K562 (cell line): ENCODE data around the gene C10orf90. TPM values are rescaled to one million over a fixed set of nuclear protein-coding genes. Genes with fewer than 3 reads are reported as not detected.

Experiments used
- ATAC-seq: fragments of 200-7000 bp; cut with Tn5 transposase; 3 replicates; pipeline ENCODE4 v1.9.1; 2020; ENCODE audit warnings: moderate library complexity
- BruUV-seq: library from RNA; stranded (reverse); fragments of 400-500 nt; replicated peaks from 2 replicates; lab custom pipeline; 2021; lab: Mats Ljungman, UMichigan
- CTCF ChIA-PET: fragments of 300-600 bp; formaldehyde crosslinking; extraction: SDS; loops from one replicate; lab custom pipeline; 2021; ENCODE audit warnings: low intra/inter-chr PET ratio; lab: Yijun Ruan, JAX
- POLR2A ChIA-PET: fragments of 300-600, 350-650 bp; sonication (Branson Sonifier 250); formaldehyde crosslinking; extraction: SDS; loops from one replicate; lab custom pipeline; 2021; ENCODE audit warnings: antibody characterized with exemption, inconsistent platforms; lab: Yijun Ruan, JAX
- DNase-seq, 4 experiments: peaks; one replicate each; pipeline versions ENCODE4 v3.0.0 to v3.0.0-alpha.2; 2011 to 2018; ENCODE audit warnings: low spot score in 3 of 4, mixed read lengths in 3 of 4; ENCODE audit errors: extremely low read depth in 1 of 4
- FAIRE-seq: peaks from 2 replicates; lab custom pipeline; 2011; peaks lifted over from hg19 to GRCh38; lab: Jason Lieb, UNC
- H2AFZ ChIP-seq: 2 replicates; pipeline ENCODE4 v1.6.0; 2011; ENCODE audit warnings: low read depth, low read length, control low read depth, inconsistent platforms
- H3K27ac ChIP-seq: fragments of 200-600 bp; 3 replicates; pipeline ENCODE4 v1.8.0; 2011; ENCODE audit warnings: low read depth, mild to moderate bottlenecking, control low read depth, inconsistent platforms, low read length, moderate library complexity, mixed read lengths; ENCODE audit errors: extremely low read depth
- H3K27me3 ChIP-seq, 2 experiments: fragments of 300-600 bp in 1 of 2; 2 replicates in 1 of 2; 3 replicates in 1 of 2; pipeline versions ENCODE4 v1.6.0 to v1.8.0; 2011; ENCODE audit warnings: inconsistent platforms in 2 of 2, low read length in 2 of 2, mild to moderate bottlenecking in 1 of 2, mixed read lengths in 1 of 2, moderate library complexity in 1 of 2; ENCODE audit not compliant: control insufficient read depth in 2 of 2, insufficient read depth in 2 of 2
- H3K36me3 ChIP-seq: fragments of 300-600 bp; 3 replicates; pipeline ENCODE4 v1.8.0; 2011; ENCODE audit warnings: mild to moderate bottlenecking, low read length, inconsistent platforms; ENCODE audit not compliant: control insufficient read depth, insufficient read depth
- H3K4me1 ChIP-seq, 2 experiments: fragments of 200-600 bp in 1 of 2; replicated peaks in 1 of 2; 2 replicates in 1 of 2; 3 replicates in 1 of 2; pipeline versions ENCODE4 v1.5.1 to v1.8.0; 2011; ENCODE audit warnings: inconsistent platforms in 2 of 2, low read length in 2 of 2, mild to moderate bottlenecking in 1 of 2, mixed read lengths in 1 of 2, moderate library complexity in 1 of 2; ENCODE audit not compliant: control insufficient read depth in 2 of 2, insufficient read depth in 2 of 2
- H3K4me2 ChIP-seq: 2 replicates; pipeline ENCODE4 v1.6.1; 2011; ENCODE audit warnings: low read length, control low read depth, inconsistent platforms, mixed read lengths; ENCODE audit not compliant: insufficient read depth
- H3K4me3 ChIP-seq: fragments of 200-600 bp; sonication (generic), shearing (Covaris generic); 2 replicates; pipeline ENCODE4 v1.5.1; 2016; ENCODE audit warnings: control low read depth, inconsistent platforms
- H3K79me2 ChIP-seq: fragments of 200-600 bp; 3 replicates; pipeline ENCODE4 v1.8.0; 2011; ENCODE audit warnings: low read length, inconsistent platforms; ENCODE audit not compliant: control insufficient read depth, insufficient read depth
- H3K9ac ChIP-seq, 2 experiments: 2 replicates each; pipeline versions ENCODE4 v1.6.0 to v1.6.1; 2011; ENCODE audit warnings: low read depth in 2 of 2, low read length in 2 of 2, control low read depth in 1 of 2, inconsistent platforms in 1 of 2, mild to moderate bottlenecking in 1 of 2, mixed read lengths in 1 of 2; ENCODE audit not compliant: insufficient read depth in 1 of 2
- H3K9me1 ChIP-seq: one replicate; pipeline ENCODE4 v1.6.0; 2011; ENCODE audit warnings: inconsistent platforms, mild to moderate bottlenecking, low read length, moderate library complexity; ENCODE audit not compliant: control insufficient read depth, insufficient read depth
- H3K9me3 ChIP-seq: replicated peaks from 2 replicates; pipeline ENCODE4 v1.5.1; 2011; ENCODE audit warnings: low read depth, low read length, inconsistent platforms; ENCODE audit not compliant: control insufficient read depth, insufficient read depth
- H4K20me1 ChIP-seq: replicated peaks from 2 replicates; pipeline ENCODE4 v1.6.1; 2011; ENCODE audit warnings: low read length, inconsistent platforms, mixed read lengths; ENCODE audit not compliant: control insufficient read depth, insufficient read depth
- CSDE1 ChIP-seq, 2 experiments: fragments of 450-650 bp; IDR thresholded peaks; 2 replicates each; pipeline ENCODE4 v1.6.1; 2016; ENCODE audit warnings: mild to moderate bottlenecking in 1 of 2
- EP400 ChIP-seq: fragments of 450-650 bp; IDR thresholded peaks from 2 replicates; pipeline ENCODE4 v1.6.1; 2017; ENCODE audit warnings: antibody characterized with exemption, mild to moderate bottlenecking, moderate library complexity
- GATAD2B ChIP-seq: fragments of 450-650 bp; IDR thresholded peaks from 2 replicates; pipeline ENCODE4 v1.6.1; 2017; ENCODE audit warnings: mild to moderate bottlenecking, borderline replicate concordance
- HOXB6 ChIP-seq: fragments of 250-450 bp; sonication (Bioruptor Pico); IDR thresholded peaks from 2 replicates; pipeline ENCODE4 v1.5.1; 2022; ENCODE audit warnings: mild to moderate bottlenecking, borderline replicate concordance
- MECOM ChIP-seq: fragments of 250-450 bp; sonication (Bioruptor Pico); IDR thresholded peaks from 2 replicates; pipeline ENCODE4 v1.8.0; 2022; ENCODE audit warnings: inconsistent platforms
- NFE2 ChIP-seq: IDR thresholded peaks from 2 replicates; pipeline ENCODE4 v1.6.1; 2014; ENCODE audit warnings: antibody characterized with exemption, low read depth
- RCOR1 ChIP-seq, 2 experiments: IDR thresholded peaks; 2 replicates each; pipeline ENCODE4 v1.6.1; 2012; ENCODE audit warnings: low read depth in 2 of 2, low read length in 2 of 2, borderline replicate concordance in 1 of 2, improper control_type of control experiment in 1 of 2
- SP2 ChIP-seq: IDR thresholded peaks from 2 replicates; pipeline ENCODE4 v1.6.1; 2011; ENCODE audit warnings: mild to moderate bottlenecking, low read depth, low read length, moderate library complexity; ENCODE audit not compliant: poor library complexity, severe bottlenecking; ENCODE audit errors: extremely low read depth
- STAT5A ChIP-seq: IDR thresholded peaks from 2 replicates; pipeline ENCODE4 v1.6.1; 2012; ENCODE audit warnings: low read length, inconsistent platforms, borderline replicate concordance
- TEAD2 ChIP-seq: fragments of 450-650 bp; IDR thresholded peaks from 2 replicates; pipeline ENCODE4 v1.6.1; 2016; ENCODE audit warnings: missing genetic modification characterization, control low read depth, missing compliant biosample characterization
- USF2 ChIP-seq: sonication (generic); formaldehyde crosslinking; IDR thresholded peaks from 2 replicates; pipeline ENCODE4 v1.5.0; 2020; ENCODE audit warnings: missing genetic modification reagents
- ZC3H4 ChIP-seq: sonication (generic); formaldehyde crosslinking; IDR thresholded peaks from 2 replicates; pipeline ENCODE4 v1.9.0; 2021; ENCODE audit warnings: missing genetic modification reagents, borderline replicate concordance
- ZKSCAN3 ChIP-seq: fragments of 250-450 bp; sonication (Bioruptor Pico); IDR thresholded peaks from 2 replicates; pipeline ENCODE4 v1.4.0; 2020
- ZNF395 ChIP-seq: fragments of 200-800 bp; sonication (Bioruptor generic); IDR thresholded peaks from 2 replicates; pipeline ENCODE4 v1.6.1; 2017; ENCODE audit warnings: missing genetic modification characterization, missing compliant biosample characterization
- ZZZ3 ChIP-seq: fragments of 450-650 bp; IDR thresholded peaks from 2 replicates; pipeline ENCODE4 v1.6.1; 2016; ENCODE audit warnings: antibody characterized with exemption, mild to moderate bottlenecking, moderate library complexity
- WGBS: fragments of 100-300 bp; shearing (Covaris generic); methylation state at CpG from one replicate; pipeline ENCODE4 v1.1.6; 2016; ENCODE audit warnings: low coverage, mixed read lengths; ENCODE audit not compliant: insufficient coverage; ENCODE audit errors: missing lambda C conversion rate; 5-methylcytosine and 5-hydroxymethylcytosine counted together
- in situ Hi-C: fragments of 300-500 bp; cut with MboI; formaldehyde crosslinking; loops from 4 replicates; pipeline ENCODE4 v1.15.0; 2018; ENCODE audit warnings: inconsistent platforms, mixed read lengths
- intact Hi-C: fragments of 100-400 bp; cut with micrococcal nuclease; formaldehyde crosslinking; loops from 2 replicates; pipeline ENCODE4 v1.14.2; 2022
- polyA plus RNA-seq, 8 experiments: library from polyadenylated mRNA; depleted of rRNA in 4 of 8; stranded (reverse) in 5 of 8; unstranded in 3 of 8; fragments of >200 nt; fragmentation: Nextera tagmentation in 2 of 8; fragmentation: Illumina TruSeq in 1 of 8; extraction: Ambion mirVana in 2 of 8; extraction: Trizol in 1 of 8; gene quantifications; 2 replicates each; pipeline versions ENCODE4 v1.2.1 to v1.2.3, GENCODE V29; 2011 to 2014; ENCODE audit warnings: inconsistent platforms in 1 of 8, missing spikeins in 1 of 8
- total RNA-seq, 7 experiments: library from RNA; depleted of rRNA in 6 of 7; stranded (reverse); fragments of >200 nt in 6 of 7; fragmentation: Illumina TruSeq in 2 of 7; extraction: Trizol in 2 of 7; gene quantifications; 2 replicates each; pipeline versions ENCODE4 v1.2.1 to v1.2.3, GENCODE V29; 2011 to 2021; ENCODE audit warnings: low replicate concordance in 1 of 7

C10orf90 gene
- total and polyA plus RNA-seq, 9 of the 15 experiments (the other 6 are each of a cell fraction or from before 2014, with no cell fraction given) = not detected

GRCh38 chr10:126480648-126481047, 189.8 kb downstream of the C10orf90 start:
- H4K20me1 ChIP-seq = no peaks in the 10 kb centered on the region
- no peaks in the 10 kb centered on the region for H3K36me3 ChIP-seq
- no peaks in the 10 kb centered on the region for H3K9me1 ChIP-seq
- POLR2A ChIA-PET = no interaction called here
- CTCF ChIA-PET = no interaction called here
- H3K4me1 ChIP-seq = no peaks in the 10 kb centered on the region
- no peak overlapping the region for H3K4me3 ChIP-seq
- 0% methylated on average over 1 of the region's 3 CpGs for WGBS
- in situ Hi-C loops (no loop called here), intact Hi-C loops (no loop called here)
- H2AFZ ChIP-seq = no peak overlapping the region
- FAIRE-seq (no peak), ATAC-seq (no peak), DNase-seq (no peak)
- BruUV-seq = no TSS peak
- no peaks in the 10 kb centered on the region for H3K79me2 ChIP-seq
- no peak overlapping the region for H3K9ac ChIP-seq
- TF ChIP-seq ZNF395 (CRISPR knock-in tag) = no peak
- H3K27ac ChIP-seq = no peak overlapping the region
- H3K4me2 ChIP-seq = no peak overlapping the region
- no peaks in the 10 kb centered on the region for H3K9me3 ChIP-seq
- H3K27me3 ChIP-seq = no peaks in the 10 kb centered on the region

DNA sequence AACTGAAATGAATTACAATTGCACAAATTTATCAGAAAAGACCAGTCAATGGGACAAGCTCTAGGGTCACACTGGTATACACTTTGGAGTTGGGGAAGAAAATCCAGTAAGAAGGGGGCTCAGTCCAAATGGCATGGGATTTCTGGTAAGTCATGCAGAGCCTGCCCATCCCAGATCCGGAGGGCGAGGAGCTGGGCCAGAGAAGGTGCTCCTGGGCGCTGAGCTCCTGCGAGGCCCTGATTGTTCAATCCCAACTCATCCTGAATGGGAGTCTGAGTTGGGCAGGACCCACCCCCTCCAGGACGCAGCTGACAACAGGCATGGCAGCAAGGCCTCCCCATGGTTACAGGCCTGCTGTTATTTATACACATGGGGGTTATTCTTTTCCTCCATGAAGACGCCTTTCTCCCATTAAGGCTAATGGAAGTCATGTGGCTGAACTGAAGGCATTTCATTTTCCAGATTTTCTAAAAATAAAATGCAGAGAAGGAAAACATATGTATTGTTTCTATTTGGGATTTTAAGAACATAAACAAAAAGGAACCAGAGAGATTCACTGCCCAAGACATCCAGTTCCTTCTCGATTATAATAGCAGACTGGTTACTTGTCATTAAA, 191.1 kb downstream of the C10orf90 start:
- H3K27me3 ChIP-seq = no peaks in the 10 kb centered on the region
- no peak overlapping the region for H3K4me2 ChIP-seq
- H4K20me1 ChIP-seq = no peaks in the 10 kb centered on the region
- H3K79me2 ChIP-seq = no peaks in the 10 kb centered on the region
- H3K27ac ChIP-seq = no peak overlapping the region
- no peaks in the 10 kb centered on the region for H3K9me3 ChIP-seq
- ATAC-seq (no peak), DNase-seq (no peak), FAIRE-seq (no peak)
- BruUV-seq = no TSS peak
- no peak overlapping the region for H2AFZ ChIP-seq
- intact Hi-C loops = no loop called here
- no peak overlapping the region for H3K9ac ChIP-seq
- no peak overlapping the region for H3K4me3 ChIP-seq
- ChIA-PET CTCF (no interaction called here), POLR2A (interaction anchor here (0.6 to 0.8 kb wide), 2 partner anchors 118 to 210 kb away, joined by 3 read pairs; no protein-coding TSS in a partner anchor)
- WGBS = 0% methylated on average over 6 of the region's 7 CpGs
- no peaks in the 10 kb centered on the region for H3K36me3 ChIP-seq
- no peaks in the 10 kb centered on the region for H3K9me1 ChIP-seq
- no peaks in the 10 kb centered on the region for H3K4me1 ChIP-seq
- in situ Hi-C loops = no loop called here
- TF ChIP-seq MECOM (CRISPR knock-in tag) (no peak), GATAD2B (no peak), ZC3H4 (CRISPR knock-in tag) (no peak), STAT5A (no peak), EP400 (no peak), HOXB6 (no peak), ZKSCAN3 (CRISPR knock-in tag) (no peak), USF2 (no peak), SP2 (no peak), NFE2 (no peak), TEAD2 (no peak), RCOR1 (IDR thresholded peaks at IDR 0.05; ENCODE audit: borderline replicate concordance in 1 of 2, low read depth in 2 of 2, low read length in 2 of 2) (no peak), ZZZ3 (no peak), CSDE1 (IDR thresholded peaks at IDR 0.05) (no peak)
